Osteoblast (primary cell): Measurements from ENCODE around the gene HOXA2. TPM values are rescaled to one million over a fixed set of nuclear protein-coding genes. Genes with fewer than 3 reads are reported as not detected.

ENCODE experiments used
- DNase-seq: peaks from one replicate; pipeline ENCODE4 v3.0.0; 2011; ENCODE audit warnings: low spot score, mixed read lengths; ENCODE audit not compliant: insufficient read length; ENCODE audit errors: missing footprints
- H2AFZ ChIP-seq: 2 replicates; pipeline ENCODE4 v1.6.0; 2011; ENCODE audit warnings: mild to moderate bottlenecking, low read length
- H3K27ac ChIP-seq: 2 replicates; pipeline ENCODE4 v1.5.1; 2011; ENCODE audit warnings: mild to moderate bottlenecking, low read depth, low read length, moderate library complexity
- H3K27me3 ChIP-seq: 2 replicates; pipeline ENCODE4 v1.6.0; 2012; ENCODE audit warnings: mild to moderate bottlenecking, control low read depth, inconsistent platforms, low read length, moderate library complexity; ENCODE audit not compliant: insufficient read depth
- H3K36me3 ChIP-seq: 2 replicates; pipeline ENCODE4 v1.5.1; 2011; ENCODE audit warnings: mild to moderate bottlenecking, low read length, control low read depth, moderate library complexity; ENCODE audit not compliant: insufficient read depth
- H3K4me1 ChIP-seq: 2 replicates; pipeline ENCODE4 v1.5.1; 2011; ENCODE audit warnings: mild to moderate bottlenecking, low read length, control low read depth, moderate library complexity; ENCODE audit not compliant: insufficient read depth
- H3K4me2 ChIP-seq: 2 replicates; pipeline ENCODE4 v1.6.0; 2011; ENCODE audit warnings: mild to moderate bottlenecking, low read length; ENCODE audit not compliant: insufficient read depth
- H3K4me3 ChIP-seq: fragments of 200-600 bp; sonication (generic); 3 replicates; pipeline ENCODE4 v1.5.1; 2012; ENCODE audit warnings: mild to moderate bottlenecking, low read length, inconsistent platforms; ENCODE audit not compliant: insufficient read depth
- H3K79me2 ChIP-seq: 2 replicates; pipeline ENCODE4 v1.6.0; 2012; ENCODE audit warnings: mild to moderate bottlenecking, low read length, control low read depth, inconsistent platforms; ENCODE audit not compliant: insufficient read depth
- H3K9me3 ChIP-seq: 2 replicates; pipeline ENCODE4 v1.5.1; 2011; ENCODE audit warnings: low read depth, low read length, control low read depth
- H4K20me1 ChIP-seq: 2 replicates; pipeline ENCODE4 v1.6.0; 2012; ENCODE audit warnings: mild to moderate bottlenecking, low read length, control low read depth; ENCODE audit not compliant: insufficient read depth
- total RNA-seq: library from RNA; depleted of rRNA; stranded (reverse); fragments of >200 nt; gene quantifications from 2 replicates; pipeline ENCODE4 v1.2.3, GENCODE V29; 2012
- TF ChIP-seq, protein P1 (sequence below): IDR thresholded peaks from 2 replicates; pipeline ENCODE4 v1.5.1; 2011; ENCODE audit warnings: mild to moderate bottlenecking, low read depth, low read length, moderate library complexity; ENCODE audit errors: extremely low read depth

HOXA2 gene
- total RNA-seq, 1 donor = 0.36 TPM

DNA sequence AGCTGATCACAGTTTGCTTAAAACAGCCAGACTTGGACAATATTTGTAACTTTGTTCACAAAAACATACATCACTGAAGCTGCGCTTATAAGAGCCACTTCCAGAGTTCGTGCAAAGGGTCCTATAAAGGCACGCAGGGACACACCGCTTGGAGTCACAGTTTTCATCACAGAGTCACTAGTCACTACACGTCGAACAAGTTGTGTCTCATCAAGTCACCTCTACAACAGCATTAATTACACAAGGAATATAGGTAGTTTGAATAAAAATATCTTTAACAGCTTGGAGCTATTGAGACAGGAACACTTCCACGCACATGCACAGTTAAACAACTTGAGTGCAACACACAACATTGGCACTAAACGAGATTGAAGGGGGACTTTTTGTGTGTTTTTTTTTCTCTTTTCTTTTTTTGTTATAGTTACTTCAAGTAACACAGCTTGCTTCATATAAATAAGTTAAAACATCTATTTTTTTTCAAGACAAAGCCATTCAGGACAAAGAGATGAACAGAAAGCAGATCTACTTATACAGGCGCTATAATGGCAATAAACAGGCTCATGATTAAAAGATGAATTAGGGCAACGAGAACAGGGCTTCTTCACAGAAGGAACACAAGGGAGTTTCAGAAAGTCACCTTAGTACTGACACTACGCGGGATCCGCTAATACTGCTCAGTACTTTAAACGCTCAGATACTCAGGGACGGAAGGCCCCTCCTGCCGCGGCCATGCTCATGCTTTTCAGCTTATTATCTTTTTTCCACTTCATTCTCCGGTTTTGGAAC, 38.8 kb upstream of the HOXA2 start:
- H3K9me3 ChIP-seq = no peaks in the 10 kb centered on the region
- TF ChIP-seq, protein P1, sequence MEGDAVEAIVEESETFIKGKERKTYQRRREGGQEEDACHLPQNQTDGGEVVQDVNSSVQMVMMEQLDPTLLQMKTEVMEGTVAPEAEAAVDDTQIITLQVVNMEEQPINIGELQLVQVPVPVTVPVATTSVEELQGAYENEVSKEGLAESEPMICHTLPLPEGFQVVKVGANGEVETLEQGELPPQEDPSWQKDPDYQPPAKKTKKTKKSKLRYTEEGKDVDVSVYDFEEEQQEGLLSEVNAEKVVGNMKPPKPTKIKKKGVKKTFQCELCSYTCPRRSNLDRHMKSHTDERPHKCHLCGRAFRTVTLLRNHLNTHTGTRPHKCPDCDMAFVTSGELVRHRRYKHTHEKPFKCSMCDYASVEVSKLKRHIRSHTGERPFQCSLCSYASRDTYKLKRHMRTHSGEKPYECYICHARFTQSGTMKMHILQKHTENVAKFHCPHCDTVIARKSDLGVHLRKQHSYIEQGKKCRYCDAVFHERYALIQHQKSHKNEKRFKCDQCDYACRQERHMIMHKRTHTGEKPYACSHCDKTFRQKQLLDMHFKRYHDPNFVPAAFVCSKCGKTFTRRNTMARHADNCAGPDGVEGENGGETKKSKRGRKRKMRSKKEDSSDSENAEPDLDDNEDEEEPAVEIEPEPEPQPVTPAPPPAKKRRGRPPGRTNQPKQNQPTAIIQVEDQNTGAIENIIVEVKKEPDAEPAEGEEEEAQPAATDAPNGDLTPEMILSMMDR = no peak
- H3K4me2 ChIP-seq = no peak overlapping the region
- peak overlapping the region; percentile 63 for H3K4me3 ChIP-seq
- no peaks in the 10 kb centered on the region for H3K27me3 ChIP-seq
- H3K36me3 ChIP-seq = peaks cover 53% of the 10 kb centered on the region
- peaks cover 77% of the 10 kb centered on the region for H3K79me2 ChIP-seq
- no peak overlapping the region for H3K27ac ChIP-seq
- H4K20me1 ChIP-seq = peaks cover 4% of the 10 kb centered on the region
- peaks cover 19% of the 10 kb centered on the region for H3K4me1 ChIP-seq
- DNase-seq = peak; percentile 76
- H2AFZ ChIP-seq = no peak overlapping the region

DNA sequence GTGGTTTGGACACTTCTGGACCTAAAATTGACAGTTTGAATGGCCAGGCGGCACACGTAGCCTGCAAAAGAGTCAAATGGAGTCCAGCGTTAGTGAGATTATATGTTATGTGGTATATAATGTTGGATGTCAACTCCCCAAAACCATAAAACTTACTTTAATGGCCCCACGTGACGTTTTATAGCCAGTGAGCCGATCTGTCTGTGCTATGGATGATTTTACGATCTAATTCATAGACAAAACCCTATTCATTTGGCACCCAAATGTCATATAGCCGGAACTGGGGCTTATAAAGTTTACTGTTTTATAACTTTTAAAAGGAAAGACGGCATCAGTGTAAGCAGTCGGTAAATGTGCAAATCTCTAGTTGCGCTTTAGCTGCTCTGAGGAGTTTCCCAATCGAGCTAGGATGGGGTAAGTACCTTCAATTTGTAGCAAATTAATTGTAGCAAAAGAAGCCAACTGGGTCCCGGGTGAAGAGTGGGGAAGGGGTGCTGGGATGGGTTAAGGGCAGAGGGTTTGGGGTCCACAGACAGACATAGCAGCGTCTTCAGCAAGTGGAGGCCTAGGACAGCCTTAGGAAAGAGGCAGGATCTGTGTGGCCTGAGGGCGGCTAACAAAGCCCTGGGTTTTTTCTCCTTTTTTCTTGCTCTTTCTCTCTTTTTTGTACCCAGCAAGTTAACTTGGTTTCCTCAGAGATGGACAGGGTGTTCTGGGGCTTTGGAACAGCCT, 37.8 kb upstream of the HOXA2 start:
- H3K27ac ChIP-seq = no peak overlapping the region
- H3K27me3 ChIP-seq = no peaks in the 10 kb centered on the region
- H4K20me1 ChIP-seq = peaks cover 8% of the 10 kb centered on the region
- peaks cover 30% of the 10 kb centered on the region for H3K4me1 ChIP-seq
- TF ChIP-seq, protein P1 = no peak
- no peak overlapping the region for H3K4me2 ChIP-seq
- DNase-seq = peak; percentile 62
- peaks cover 75% of the 10 kb centered on the region for H3K79me2 ChIP-seq
- no peak overlapping the region for H2AFZ ChIP-seq
- no peak overlapping the region for H3K4me3 ChIP-seq
- H3K9me3 ChIP-seq = no peaks in the 10 kb centered on the region
- H3K36me3 ChIP-seq = peaks cover 45% of the 10 kb centered on the region

DNA sequence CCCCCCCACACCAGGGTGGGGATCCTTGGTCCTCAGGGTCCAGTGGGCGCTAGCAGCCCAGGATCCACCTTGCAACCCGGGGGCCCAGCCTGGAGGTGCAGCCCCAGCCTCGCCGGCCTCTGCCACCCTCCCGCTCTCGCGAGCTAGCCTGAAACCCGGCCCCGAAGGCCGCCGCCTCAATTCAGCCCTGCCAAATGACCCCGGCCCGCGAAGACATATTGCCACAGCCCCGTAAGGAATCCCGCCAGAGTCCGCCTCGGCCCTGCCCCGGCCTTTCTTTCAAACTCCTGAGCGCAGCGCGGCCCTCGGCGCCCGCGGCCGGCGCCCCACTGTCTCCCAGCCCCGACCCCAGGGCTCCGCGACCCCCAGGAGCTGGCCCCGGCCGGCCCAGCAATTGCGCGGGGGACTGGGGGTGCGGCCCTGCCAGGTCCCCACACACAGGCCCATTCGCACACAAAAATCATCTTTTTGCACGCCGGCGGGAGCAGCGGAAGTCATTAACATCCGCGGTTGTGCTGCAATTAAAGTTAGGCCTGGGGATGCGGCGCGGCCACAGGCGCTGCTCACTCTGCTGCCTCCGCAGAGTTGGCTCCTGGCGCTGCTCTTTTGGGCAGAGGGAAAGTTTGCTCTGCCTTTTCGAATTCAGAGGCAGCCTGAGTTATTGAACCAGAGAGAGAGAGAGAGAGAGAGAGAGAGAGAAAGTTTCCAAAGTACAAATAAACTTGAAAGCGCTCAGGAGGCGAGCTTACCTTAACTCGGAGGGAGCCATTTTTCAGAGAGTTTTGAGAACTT, 37.0 kb upstream of the HOXA2 start:
- Histone ChIP-seq H3K79me2 (peaks cover 70% of the 10 kb centered on the region), H3K4me2 (no peak overlapping the region), H3K36me3 (peaks cover 37% of the 10 kb centered on the region), H3K27ac (peak overlapping the region; percentile 32), H3K27me3 (no peaks in the 10 kb centered on the region), H3K4me1 (peaks cover 37% of the 10 kb centered on the region), H3K4me3 (no peak overlapping the region), H4K20me1 (peaks cover 10% of the 10 kb centered on the region), H3K9me3 (no peaks in the 10 kb centered on the region), H2AFZ (no peak overlapping the region)
- peak; percentile 83 for DNase-seq
- TF ChIP-seq, protein P1 = no peak
